GM12878 (cell line): ENCODE measurements around the gene C11orf65. TPM values are rescaled to one million over a fixed set of nuclear protein-coding genes. Genes with fewer than 3 reads are reported as not detected.

ENCODE experiments used
- ATAC-seq: fragments of 200-7000 bp; cut with Tn5 transposase; 3 replicates; pipeline ENCODE4 v1.9.1; 2020; ENCODE audit warnings: mild to moderate bottlenecking, moderate library complexity
- BruUV-seq: library from RNA; stranded (reverse); fragments of 400-500 nt; replicated peaks from 2 replicates; lab custom pipeline; 2021; lab: Mats Ljungman, UMichigan
- CTCF ChIA-PET: fragments of 300-600 bp; sonication (Branson Sonifier 250); formaldehyde crosslinking; extraction: SDS; loops from one replicate; lab custom pipeline; 2021; ENCODE audit warnings: inconsistent platforms; lab: Yijun Ruan, JAX
- POLR2A ChIA-PET: fragments of 350-600 bp; formaldehyde crosslinking; extraction: SDS; loops from one replicate; lab custom pipeline; 2021; ENCODE audit warnings: inconsistent platforms; lab: Charles Lee
- RAD21 ChIA-PET: fragments of 300-600 bp; sonication (Branson Sonifier 250); formaldehyde crosslinking; loops from one replicate; lab custom pipeline; 2023; ENCODE audit warnings: antibody characterized with exemption; ENCODE audit not compliant: unreplicated experiment; lab: Charles Lee
- SMC1A ChIA-PET: fragments of 300-600 bp; sonication (Branson Sonifier 250); formaldehyde crosslinking; loops from one replicate; lab custom pipeline; 2023; ENCODE audit not compliant: unreplicated experiment, uncharacterized antibody; lab: Charles Lee
- DNase-seq: peaks from one replicate; pipeline ENCODE4 v3.0.0-alpha.2; 2011; ENCODE audit warnings: low read depth, low spot score
- FAIRE-seq: peaks from 3 replicates; lab custom pipeline; 2011; peaks lifted over from hg19 to GRCh38; lab: Jason Lieb, UNC
- H2AFZ ChIP-seq: 2 replicates; pipeline ENCODE4 v1.6.0; 2011; ENCODE audit warnings: low read depth, low read length, control low read depth; ENCODE audit not compliant: control insufficient read depth
- H3K27ac ChIP-seq: 2 replicates; pipeline ENCODE4 v1.5.1; 2011; ENCODE audit warnings: control low read depth; ENCODE audit not compliant: control insufficient read depth, insufficient read depth
- H3K27me3 ChIP-seq, 2 experiments: replicated peaks in 1 of 2; 2 replicates each; pipeline versions ENCODE4 v1.6.0 to v1.6.1; 2011; ENCODE audit warnings: low read length in 1 of 2; ENCODE audit not compliant: control insufficient read depth in 2 of 2, insufficient read depth in 2 of 2
- H3K36me3 ChIP-seq, 2 experiments: 2 replicates each; pipeline ENCODE4 v1.5.1; 2011; ENCODE audit warnings: low read length in 1 of 2; ENCODE audit not compliant: control insufficient read depth in 2 of 2, insufficient read depth in 2 of 2
- H3K4me1 ChIP-seq: 2 replicates; pipeline ENCODE4 v1.6.1; 2011; ENCODE audit warnings: mild to moderate bottlenecking, low read length, moderate library complexity, mixed read lengths; ENCODE audit not compliant: control insufficient read depth, insufficient read depth
- H3K4me2 ChIP-seq: 2 replicates; pipeline ENCODE4 v1.6.0; 2011; ENCODE audit warnings: control low read depth; ENCODE audit not compliant: control insufficient read depth, insufficient read depth
- H3K4me3 ChIP-seq: fragments of 200-600 bp; sonication (generic); 2 replicates; pipeline ENCODE4 v1.5.1; 2016
- H3K79me2 ChIP-seq: 2 replicates; pipeline ENCODE4 v1.6.0; 2011; ENCODE audit warnings: low read length; ENCODE audit not compliant: control insufficient read depth, insufficient read depth
- H3K9ac ChIP-seq: 2 replicates; pipeline ENCODE4 v1.8.0; 2011; ENCODE audit warnings: low read length, control low read depth, mixed read lengths; ENCODE audit not compliant: control insufficient read depth, insufficient read depth
- H3K9me3 ChIP-seq: replicated peaks from 3 replicates; pipeline ENCODE4 v1.5.1; 2011; ENCODE audit warnings: mild to moderate bottlenecking, low read length; ENCODE audit not compliant: control insufficient read depth, insufficient read depth
- H4K20me1 ChIP-seq: 2 replicates; pipeline ENCODE4 v1.6.0; 2011; ENCODE audit not compliant: control insufficient read depth, insufficient read depth
- CHD1 ChIP-seq: IDR thresholded peaks from 2 replicates; pipeline ENCODE4 v1.6.1; 2012; ENCODE audit warnings: low read depth, low read length, improper control_type of control experiment
- ETV6 ChIP-seq, 2 experiments: fragments of 450-650 bp in 1 of 2; IDR thresholded peaks in 1 of 2; conservative IDR thresholded peaks in 1 of 2; 2 replicates each; pipeline ENCODE4 v1.6.1; 2014; ENCODE audit warnings: antibody characterized with exemption in 1 of 2, borderline replicate concordance in 1 of 2, low read depth in 1 of 2, mild to moderate bottlenecking in 1 of 2, moderate library complexity in 1 of 2
- FOS ChIP-seq: IDR thresholded peaks from 3 replicates; pipeline ENCODE4 v1.6.1; 2011; ENCODE audit warnings: borderline replicate concordance; ENCODE audit not compliant: insufficient read length; ENCODE audit errors: extremely low read depth
- GABPA ChIP-seq: IDR thresholded peaks from 2 replicates; pipeline ENCODE4 v1.6.1; 2014; ENCODE audit warnings: antibody characterized with exemption, low read depth, mild to moderate bottlenecking, inconsistent platforms
- IKZF2 ChIP-seq, 2 experiments: fragments of 450-650 bp; IDR thresholded peaks; 2 replicates each; pipeline ENCODE4 v1.6.1; 2017; ENCODE audit warnings: mild to moderate bottlenecking in 2 of 2, moderate library complexity in 2 of 2
- KDM1A ChIP-seq: fragments of 200-600 bp; sonication (generic); IDR thresholded peaks from 2 replicates; pipeline ENCODE4 v1.6.1; 2016; ENCODE audit warnings: borderline replicate concordance
- LARP7 ChIP-seq: fragments of 450-650 bp; IDR thresholded peaks from 2 replicates; pipeline ENCODE4 v1.6.1; 2017; ENCODE audit warnings: mild to moderate bottlenecking
- MYC ChIP-seq: IDR thresholded peaks from 2 replicates; pipeline ENCODE4 v1.6.1; 2011; ENCODE audit warnings: mild to moderate bottlenecking, low read length, moderate library complexity, inconsistent platforms; ENCODE audit not compliant: insufficient read depth, insufficient replicate concordance, insufficient read length, severe bottlenecking
- SRF ChIP-seq, 2 experiments: IDR thresholded peaks; 2 replicates each; pipeline ENCODE4 v1.6.1; 2011; ENCODE audit warnings: low read depth in 2 of 2, low read length in 2 of 2, mild to moderate bottlenecking in 1 of 2, moderate library complexity in 1 of 2
- SUPT20H ChIP-seq: IDR thresholded peaks from 2 replicates; pipeline ENCODE4 v1.6.1; 2011; ENCODE audit warnings: low read depth, mild to moderate bottlenecking, low read length, moderate library complexity, borderline replicate concordance; ENCODE audit not compliant: control insufficient read depth
- TARDBP ChIP-seq: IDR thresholded peaks from 2 replicates; pipeline ENCODE4 v1.6.1; 2016; ENCODE audit warnings: borderline replicate concordance
- TCF7 ChIP-seq: IDR thresholded peaks from 2 replicates; pipeline ENCODE4 v1.6.1; 2014; ENCODE audit warnings: antibody characterized with exemption, borderline replicate concordance
- ZNF274 ChIP-seq: IDR thresholded peaks from one replicate; pipeline ENCODE4 v1.8.0; 2011; ENCODE audit not compliant: insufficient read length, insufficient read depth
- ZNF622 ChIP-seq: fragments of 450-650 bp; IDR thresholded peaks from 2 replicates; pipeline ENCODE4 v1.6.1; 2017; ENCODE audit warnings: mild to moderate bottlenecking, inconsistent platforms
- in situ Hi-C: fragments of 300-500 bp; cut with MboI; formaldehyde crosslinking; loops from 9 replicates; pipeline ENCODE4 v1.14.3; 2018; ENCODE audit warnings: mixed read lengths
- intact Hi-C: fragments of 100-400 bp; cut with micrococcal nuclease; formaldehyde crosslinking; loops from one replicate; pipeline ENCODE4 v1.14.2; 2022; ENCODE audit not compliant: unreplicated experiment
- polyA plus RNA-seq, 11 experiments: library from polyadenylated mRNA; depleted of rRNA in 4 of 11; unstranded in 6 of 11; stranded (reverse) in 5 of 11; fragments of >200 nt; fragmentation: Nextera tagmentation in 4 of 11; fragmentation: Illumina TruSeq in 1 of 11; extraction: Ambion mirVana in 4 of 11; extraction: Trizol in 1 of 11; gene quantifications; 1 replicate in 1 of 11; 2 replicates in 10 of 11; pipeline versions ENCODE4 v1.2.1 to v1.2.3, GENCODE V29; 2011 to 2016; ENCODE audit warnings: inconsistent platforms in 2 of 11, missing spikeins in 2 of 11, low read depth in 1 of 11
- total RNA-seq, 4 experiments: library from RNA; depleted of rRNA in 3 of 4; stranded (reverse); fragments of >200 nt in 3 of 4; fragmentation: Illumina TruSeq in 1 of 4; extraction: Trizol in 1 of 4; gene quantifications; 2 replicates each; pipeline versions ENCODE4 v1.2.1 to v1.2.3, GENCODE V29; 2013 to 2021
- TF ChIP-seq, protein P1 (sequence below): fragments of 150-350 bp; IDR thresholded peaks from 2 replicates; pipeline ENCODE4 v1.6.1; 2016; ENCODE audit warnings: low read depth, low read length
- TF ChIP-seq, protein P2 (sequence below): fragments of 450-650 bp; IDR thresholded peaks from 2 replicates; pipeline ENCODE4 v1.6.1; 2018; ENCODE audit warnings: borderline replicate concordance, mild to moderate bottlenecking; ENCODE audit not compliant: partially characterized antibody
- TF ChIP-seq, protein P3 (sequence below): fragments of 450-650 bp; IDR thresholded peaks from 2 replicates; pipeline ENCODE4 v1.6.1; 2014; ENCODE audit warnings: mild to moderate bottlenecking

The C11orf65 gene
- total and polyA plus RNA-seq, 10 of the 15 experiments (the other 5 are each of a cell fraction or from before 2014, with no cell fraction given): 0.71 to 2.0 (median 1.2) TPM

DNA sequence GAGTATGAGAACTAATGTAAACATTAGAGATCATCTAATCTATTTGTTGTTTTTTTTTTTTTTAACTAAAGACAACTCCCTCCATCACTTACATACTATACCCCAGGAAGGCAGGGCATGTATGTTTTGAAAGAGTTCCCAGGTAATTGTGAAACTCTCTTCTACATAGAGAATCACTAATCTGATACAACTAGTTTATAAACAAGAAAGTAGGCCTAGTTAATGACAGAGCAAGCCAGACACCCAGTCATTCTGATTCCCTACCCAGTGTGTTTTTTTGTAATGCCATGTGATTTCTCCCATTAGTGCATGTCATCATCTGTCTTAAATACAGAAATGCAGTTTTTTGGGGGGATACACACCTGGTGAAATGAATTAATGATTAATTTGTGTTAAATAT lies 120.9 kb downstream of the C11orf65 start:
- Histone ChIP-seq H3K9me3 (no peaks in the 10 kb centered on the region), H4K20me1 (no peaks in the 10 kb centered on the region), H3K27ac (no peak overlapping the region), H3K4me2 (no peak overlapping the region), H3K79me2 (no peaks in the 10 kb centered on the region), H3K4me3 (no peak overlapping the region), H3K36me3 (peaks cover 0 to 11% of the 10 kb centered on the region in 2 experiments; a peak in 2 of 4 replicates), H2AFZ (no peak overlapping the region), H3K4me1 (no peaks in the 10 kb centered on the region), H3K27me3 (no peaks in the 10 kb centered on the region)
- FAIRE-seq: no peak
- ChIA-PET CTCF (no interaction called here), RAD21 (interaction anchor here (1.0 kb wide), 1 partner anchor 304 kb away, joined by 3 read pairs; no protein-coding TSS in a partner anchor), POLR2A (no interaction called here), SMC1A (no interaction called here)
- BruUV-seq: no TSS peak
- ATAC-seq: no peak
- intact Hi-C loops: no loop called here
- DNase-seq: no peak
- TF ChIP-seq MYC (no peak), TARDBP (no peak), IKZF2 (IDR thresholded peaks at IDR 0.05) (no peak), KDM1A (no peak), GABPA (no peak), SUPT20H (no peak), FOS (no peak), LARP7 (no peak), ETV6 (conservative IDR thresholded peaks at IDR 0.05 in 1 of 2, IDR thresholded peaks at IDR 0.05 in 1 of 2; ENCODE audit: borderline replicate concordance in 1 of 2, low read depth in 1 of 2) (no peak), CHD1 (no peak), TCF7 (no peak), SRF (IDR thresholded peaks at IDR 0.05; ENCODE audit: low read depth in 2 of 2, low read length in 2 of 2) (no peak), ZNF274 (no peak), ZNF622 (no peak)
- TF ChIP-seq, protein P1, sequence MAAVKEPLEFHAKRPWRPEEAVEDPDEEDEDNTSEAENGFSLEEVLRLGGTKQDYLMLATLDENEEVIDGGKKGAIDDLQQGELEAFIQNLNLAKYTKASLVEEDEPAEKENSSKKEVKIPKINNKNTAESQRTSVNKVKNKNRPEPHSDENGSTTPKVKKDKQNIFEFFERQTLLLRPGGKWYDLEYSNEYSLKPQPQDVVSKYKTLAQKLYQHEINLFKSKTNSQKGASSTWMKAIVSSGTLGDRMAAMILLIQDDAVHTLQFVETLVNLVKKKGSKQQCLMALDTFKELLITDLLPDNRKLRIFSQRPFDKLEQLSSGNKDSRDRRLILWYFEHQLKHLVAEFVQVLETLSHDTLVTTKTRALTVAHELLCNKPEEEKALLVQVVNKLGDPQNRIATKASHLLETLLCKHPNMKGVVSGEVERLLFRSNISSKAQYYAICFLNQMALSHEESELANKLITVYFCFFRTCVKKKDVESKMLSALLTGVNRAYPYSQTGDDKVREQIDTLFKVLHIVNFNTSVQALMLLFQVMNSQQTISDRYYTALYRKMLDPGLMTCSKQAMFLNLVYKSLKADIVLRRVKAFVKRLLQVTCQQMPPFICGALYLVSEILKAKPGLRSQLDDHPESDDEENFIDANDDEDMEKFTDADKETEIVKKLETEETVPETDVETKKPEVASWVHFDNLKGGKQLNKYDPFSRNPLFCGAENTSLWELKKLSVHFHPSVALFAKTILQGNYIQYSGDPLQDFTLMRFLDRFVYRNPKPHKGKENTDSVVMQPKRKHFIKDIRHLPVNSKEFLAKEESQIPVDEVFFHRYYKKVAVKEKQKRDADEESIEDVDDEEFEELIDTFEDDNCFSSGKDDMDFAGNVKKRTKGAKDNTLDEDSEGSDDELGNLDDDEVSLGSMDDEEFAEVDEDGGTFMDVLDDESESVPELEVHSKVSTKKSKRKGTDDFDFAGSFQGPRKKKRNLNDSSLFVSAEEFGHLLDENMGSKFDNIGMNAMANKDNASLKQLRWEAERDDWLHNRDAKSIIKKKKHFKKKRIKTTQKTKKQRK: no peak
- TF ChIP-seq, protein P2, sequence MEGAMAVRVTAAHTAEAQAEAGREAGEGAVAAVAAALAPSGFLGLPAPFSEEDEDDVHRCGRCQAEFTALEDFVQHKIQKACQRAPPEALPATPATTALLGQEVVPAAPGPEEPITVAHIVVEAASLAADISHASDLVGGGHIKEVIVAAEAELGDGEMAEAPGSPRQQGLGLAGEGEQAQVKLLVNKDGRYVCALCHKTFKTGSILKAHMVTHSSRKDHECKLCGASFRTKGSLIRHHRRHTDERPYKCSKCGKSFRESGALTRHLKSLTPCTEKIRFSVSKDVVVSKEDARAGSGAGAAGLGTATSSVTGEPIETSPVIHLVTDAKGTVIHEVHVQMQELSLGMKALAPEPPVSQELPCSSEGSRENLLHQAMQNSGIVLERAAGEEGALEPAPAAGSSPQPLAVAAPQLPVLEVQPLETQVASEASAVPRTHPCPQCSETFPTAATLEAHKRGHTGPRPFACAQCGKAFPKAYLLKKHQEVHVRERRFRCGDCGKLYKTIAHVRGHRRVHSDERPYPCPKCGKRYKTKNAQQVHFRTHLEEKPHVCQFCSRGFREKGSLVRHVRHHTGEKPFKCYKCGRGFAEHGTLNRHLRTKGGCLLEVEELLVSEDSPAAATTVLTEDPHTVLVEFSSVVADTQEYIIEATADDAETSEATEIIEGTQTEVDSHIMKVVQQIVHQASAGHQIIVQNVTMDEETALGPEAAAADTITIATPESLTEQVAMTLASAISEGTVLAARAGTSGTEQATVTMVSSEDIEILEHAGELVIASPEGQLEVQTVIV: no peak
- TF ChIP-seq, protein P3, sequence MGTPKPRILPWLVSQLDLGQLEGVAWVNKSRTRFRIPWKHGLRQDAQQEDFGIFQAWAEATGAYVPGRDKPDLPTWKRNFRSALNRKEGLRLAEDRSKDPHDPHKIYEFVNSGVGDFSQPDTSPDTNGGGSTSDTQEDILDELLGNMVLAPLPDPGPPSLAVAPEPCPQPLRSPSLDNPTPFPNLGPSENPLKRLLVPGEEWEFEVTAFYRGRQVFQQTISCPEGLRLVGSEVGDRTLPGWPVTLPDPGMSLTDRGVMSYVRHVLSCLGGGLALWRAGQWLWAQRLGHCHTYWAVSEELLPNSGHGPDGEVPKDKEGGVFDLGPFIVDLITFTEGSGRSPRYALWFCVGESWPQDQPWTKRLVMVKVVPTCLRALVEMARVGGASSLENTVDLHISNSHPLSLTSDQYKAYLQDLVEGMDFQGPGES: no peak
- TF ChIP-seq, all 136 proteins: peak for 0
- H3K9ac ChIP-seq: no peak overlapping the region
- in situ Hi-C loops: no loop called here
